Cardiac muscle cell (in vitro differentiated cells and primary cell): ENCODE results near the gene KLHL21. TPM values are rescaled to one million over a fixed set of nuclear protein-coding genes. Genes with fewer than 3 reads are reported as not detected.
A peak's percentile ranks its signal among the peaks of the same experiment; 100 is the strongest.

Experiments
- DNase-seq, 2 donors: peaks; one replicate each; pipeline versions ENCODE4 v3.0.0 to v3.0.0-alpha.2; 2010 to 2017; ENCODE audit warnings: low read depth in 1 of 2, low spot score in 1 of 2
- H3K27ac ChIP-seq: fragments of 200-600 bp; sonication (generic); 2 replicates; pipeline ENCODE4 v1.5.1; 2016
- H3K27me3 ChIP-seq: fragments of 200-600 bp; sonication (generic); 2 replicates; pipeline ENCODE4 v1.6.0; 2016; ENCODE audit warnings: control low read depth
- H3K36me3 ChIP-seq: fragments of 200-600 bp; sonication (generic); 2 replicates; pipeline ENCODE4 v1.5.1; 2016; ENCODE audit warnings: control low read depth
- H3K4me1 ChIP-seq: fragments of 200-600 bp; sonication (generic); 2 replicates; pipeline ENCODE4 v1.8.1; 2017; ENCODE audit warnings: low read depth, mild to moderate bottlenecking, mixed run types
- H3K4me3 ChIP-seq: fragments of 200-600 bp; sonication (generic); 2 replicates; pipeline ENCODE4 v1.5.1; 2016; ENCODE audit warnings: mild to moderate bottlenecking
- H3K9me3 ChIP-seq: fragments of 200-600 bp; sonication (generic); 2 replicates; pipeline ENCODE4 v1.5.1; 2017; ENCODE audit warnings: low read depth, mild to moderate bottlenecking, control low read depth
- CTCF ChIP-seq: IDR thresholded peaks from 2 replicates; pipeline ENCODE4 v1.5.1; 2012; ENCODE audit warnings: low read depth, mild to moderate bottlenecking, low read length
- polyA plus RNA-seq: library from polyadenylated mRNA; unstranded; fragments of >200 nt; fragmentation: Nextera tagmentation; extraction: Ambion mirVana; gene quantifications from 2 replicates; pipeline ENCODE4 v1.2.1, GENCODE V29; 2016
- total RNA-seq: library from RNA; depleted of rRNA; stranded (reverse); fragments of >200 nt; gene quantifications from 2 replicates; pipeline ENCODE4 v1.2.3, GENCODE V29; 2016

KLHL21 gene
- total and polyA plus RNA-seq, 2 experiments from 2014 or later = 40.6 to 90.5 TPM

- Histone ChIP-seq H3K9me3 (no peaks in the 10 kb centered on the region), H3K27me3 (no peaks in the 10 kb centered on the region), H3K4me1 (no peaks in the 10 kb centered on the region), H3K4me3 (no peak overlapping the region), H3K27ac (no peak overlapping the region), H3K36me3 (peaks cover 7% of the 10 kb centered on the region)
- no peak for TF ChIP-seq CTCF
- no peak for DNase-seq
Measured at GRCh38 chr1:6627841-6628545, 25.3 kb upstream of the KLHL21 start.

- no peaks in the 10 kb centered on the region for H3K4me1 ChIP-seq
- no peaks in the 10 kb centered on the region for H3K27me3 ChIP-seq
- H3K4me3 ChIP-seq = no peak overlapping the region
- TF ChIP-seq CTCF = no peak
- H3K27ac ChIP-seq = no peak overlapping the region
- no peak for DNase-seq
- H3K36me3 ChIP-seq = peaks cover 7% of the 10 kb centered on the region
- no peaks in the 10 kb centered on the region for H3K9me3 ChIP-seq
Measured at GRCh38 chr1:6627031-6627430, 24.4 kb upstream of the KLHL21 start.

GRCh38 chr1:6625584-6626149 lies 23.0 kb upstream of the KLHL21 start:
- DNase-seq = peak; percentile 54 to 56
- Histone ChIP-seq H3K9me3 (no peaks in the 10 kb centered on the region), H3K27me3 (no peaks in the 10 kb centered on the region), H3K4me1 (no peaks in the 10 kb centered on the region), H3K4me3 (peak overlapping the region; percentile 89), H3K36me3 (peaks cover 13% of the 10 kb centered on the region), H3K27ac (peak overlapping the region; percentile 92)
- TF ChIP-seq CTCF = no peak

GRCh38 chr1:6624710-6625583 lies 22.3 kb upstream of the KLHL21 start, which contains the start of gene THAP3:
TSS of gene THAP3 (plus strand) at chr1:6624868. CDS start at chr1:6625219, 351 bp downstream.
- H3K4me1 ChIP-seq = no peaks in the 10 kb centered on the region
- H3K27ac ChIP-seq = peak within 1 kb of the TSS; percentile 92
- H3K36me3 ChIP-seq = peaks cover 18% of the 10 kb centered on the region
- no peaks in the 10 kb centered on the region for H3K27me3 ChIP-seq
- no peak for TF ChIP-seq CTCF
- H3K9me3 ChIP-seq = no peaks in the 10 kb centered on the region
- H3K4me3 ChIP-seq = peak within 1 kb of the TSS; percentile 89
- peak; percentile 91 to 95 for DNase-seq

- Histone ChIP-seq H3K27ac (peak overlapping the region; percentile 92), H3K9me3 (no peaks in the 10 kb centered on the region), H3K4me1 (no peaks in the 10 kb centered on the region), H3K4me3 (no peak overlapping the region), H3K36me3 (peaks cover 21% of the 10 kb centered on the region), H3K27me3 (no peaks in the 10 kb centered on the region)
- no peak for TF ChIP-seq CTCF
- no peak for DNase-seq
Measured at GRCh38 chr1:6623269-6623965, 20.7 kb upstream of the KLHL21 start.
